Hematopoietic multipotent progenitor cell treated with erythropoietin and hydrocortisone succinate and interleukin-3 and kit ligand, for 4 days (in vitro differentiated cells): ENCODE measurements around the gene CCSAP.
"Not testable (repeated sequence)": the region's sequence is repeated elsewhere in the genome, so short reads cannot be mapped to it uniquely, and the experiment has no call there.

Experiments
- DNase-seq: peaks from one replicate; pipeline ENCODE4 v3.0.0-alpha.2; 2015

The CCSAP gene

DNA sequence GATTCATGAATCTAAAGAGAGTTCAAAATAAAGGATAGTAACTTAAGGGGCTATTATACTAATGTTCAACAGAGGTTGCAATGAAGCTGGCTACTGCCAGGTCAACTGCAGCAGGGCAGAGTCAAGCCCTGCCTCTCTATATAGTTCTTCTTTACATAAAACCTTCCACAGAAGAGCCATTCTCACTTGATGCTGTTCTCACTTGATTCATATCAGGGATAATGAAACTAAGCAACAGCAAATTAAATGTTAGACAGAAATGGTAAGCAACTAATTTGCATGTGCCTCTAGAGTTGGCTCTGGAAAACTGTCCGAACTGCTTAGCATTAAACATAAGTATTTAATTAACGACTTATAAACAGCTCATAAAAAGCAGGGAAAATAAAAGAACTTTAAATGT, 17.4 kb downstream of the CCSAP start:
- no peak for DNase-seq

DNA sequence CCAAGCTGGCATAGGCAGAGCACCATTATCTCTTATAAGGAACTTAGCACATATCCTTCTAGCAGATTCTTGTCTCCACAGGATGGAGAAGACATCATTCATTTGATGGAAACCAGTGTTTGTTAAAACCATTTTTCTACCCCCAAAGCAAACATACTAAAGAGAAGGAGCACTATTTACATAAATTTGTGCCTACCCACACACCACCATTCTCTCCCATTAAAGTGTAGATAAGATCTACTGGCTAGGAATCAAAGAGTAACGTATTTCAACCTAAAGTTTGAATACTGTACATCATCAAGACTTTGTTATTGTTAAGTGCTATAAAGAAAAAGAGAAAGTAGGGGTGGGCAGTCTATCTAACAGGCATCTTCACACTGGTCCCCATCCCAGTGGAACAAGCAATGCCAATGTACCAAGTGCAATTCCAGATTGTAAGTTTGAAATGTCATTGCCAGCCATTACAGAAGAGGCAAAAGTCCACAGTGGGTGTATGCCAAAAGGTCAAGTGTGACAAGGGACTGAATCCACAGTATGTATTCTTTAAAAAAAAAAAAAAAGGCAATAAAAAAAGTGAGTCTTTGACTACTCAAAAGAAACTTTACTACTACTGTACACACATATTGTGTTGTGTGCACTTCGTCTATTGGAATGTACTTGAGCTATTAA, 18.8 kb downstream of the CCSAP start:
- DNase-seq = no peak

DNA sequence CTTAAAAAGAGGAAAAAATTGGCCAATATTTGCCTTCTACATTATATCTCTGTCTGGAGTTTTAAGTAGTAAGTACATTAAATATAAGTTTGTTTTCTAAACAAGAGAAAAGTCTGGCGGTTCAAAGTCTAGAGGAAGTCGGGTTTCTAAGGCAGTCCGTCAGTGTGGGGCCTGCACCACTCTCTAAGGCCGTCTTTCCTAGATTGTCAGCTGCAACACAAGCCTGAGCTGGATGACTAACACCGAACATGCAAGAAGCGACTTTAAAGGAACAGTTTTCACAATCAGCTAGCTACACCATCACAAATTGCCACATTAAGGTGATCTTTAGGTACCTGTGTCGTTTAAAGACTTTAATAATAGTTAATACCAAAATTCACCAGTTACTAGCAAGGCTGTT, 19.6 kb downstream of the CCSAP start:
- no peak for DNase-seq

DNA sequence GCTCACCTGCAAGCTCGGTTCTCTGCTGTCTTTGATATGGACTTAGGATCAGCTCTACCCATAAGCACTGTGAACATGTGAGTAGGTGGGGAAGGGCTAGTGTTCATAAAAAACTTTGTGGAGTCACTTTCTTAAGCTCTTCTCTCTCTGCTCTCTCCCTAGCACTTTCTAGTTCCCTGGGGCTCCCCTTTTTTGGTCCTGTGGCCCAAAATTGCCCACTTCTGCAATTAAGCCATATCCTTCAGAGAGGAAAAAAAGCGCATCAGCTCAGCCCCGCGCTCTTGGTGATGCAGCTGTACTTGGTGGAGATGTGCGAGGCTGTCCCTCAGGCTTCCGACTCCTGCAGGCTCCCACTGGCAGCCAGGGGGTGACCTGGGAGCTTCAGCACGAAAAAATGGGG, 23.4 kb downstream of the CCSAP start:
- no peak for DNase-seq

DNA sequence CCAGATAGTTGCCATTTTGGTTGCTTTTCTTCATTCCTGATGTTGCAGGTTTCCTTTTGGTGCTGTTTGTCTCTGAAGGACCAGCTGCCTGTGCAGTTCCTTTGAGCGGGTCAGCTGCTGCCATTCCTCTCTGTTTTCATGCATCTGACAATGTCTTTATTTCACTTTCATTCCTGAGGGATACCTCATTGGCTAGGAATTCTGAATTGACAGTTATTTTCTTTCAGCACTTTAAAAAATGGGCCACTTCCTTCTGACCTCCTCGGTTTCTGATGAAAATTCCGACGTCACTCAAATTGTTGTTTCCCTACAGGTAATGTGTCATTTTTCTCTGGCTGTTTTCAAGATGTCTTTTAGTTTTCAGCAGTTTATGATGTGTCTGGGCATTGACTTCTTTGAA, 24.8 kb downstream of the CCSAP start:
- no peak for DNase-seq

DNA sequence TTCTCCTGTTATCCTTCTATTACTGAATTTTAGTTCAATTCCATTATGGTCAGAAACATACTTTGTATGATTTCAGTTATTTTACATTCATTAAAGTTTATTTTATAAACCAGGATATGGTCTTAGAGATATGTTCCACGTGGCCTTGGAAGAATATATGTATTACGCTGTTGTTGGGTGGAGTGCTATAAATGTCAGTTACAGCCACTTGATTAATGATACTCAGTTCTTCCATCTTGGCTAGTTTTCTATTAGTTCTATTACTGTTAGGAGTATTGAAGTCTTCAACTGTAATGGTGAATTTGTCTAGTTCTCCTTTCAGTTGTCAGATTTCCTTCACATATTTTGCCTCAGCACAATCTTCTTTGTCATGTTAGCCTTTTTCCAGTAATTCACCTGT, 26.7 kb downstream of the CCSAP start:
- no peak for DNase-seq

DNA sequence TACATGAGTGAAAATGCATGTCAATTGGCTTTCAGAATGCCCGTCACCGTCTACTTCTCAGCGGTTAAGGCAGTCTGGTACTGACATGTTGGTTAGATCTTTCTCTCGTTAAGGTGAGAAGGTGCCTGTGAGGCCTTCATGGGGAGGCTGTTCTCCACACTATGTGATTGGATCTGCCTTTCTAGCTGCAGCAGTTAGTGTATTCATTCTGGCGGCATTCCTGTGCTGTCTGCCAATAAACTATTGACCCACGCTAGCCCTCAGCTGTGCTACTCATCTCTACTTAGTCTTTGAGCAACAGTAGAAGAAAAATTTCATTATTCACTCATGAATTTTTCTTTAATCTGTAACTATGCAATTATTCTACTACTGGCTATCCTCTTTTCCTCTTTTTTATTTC, 32.0 kb downstream of the CCSAP start:
- DNase-seq = no peak

DNA sequence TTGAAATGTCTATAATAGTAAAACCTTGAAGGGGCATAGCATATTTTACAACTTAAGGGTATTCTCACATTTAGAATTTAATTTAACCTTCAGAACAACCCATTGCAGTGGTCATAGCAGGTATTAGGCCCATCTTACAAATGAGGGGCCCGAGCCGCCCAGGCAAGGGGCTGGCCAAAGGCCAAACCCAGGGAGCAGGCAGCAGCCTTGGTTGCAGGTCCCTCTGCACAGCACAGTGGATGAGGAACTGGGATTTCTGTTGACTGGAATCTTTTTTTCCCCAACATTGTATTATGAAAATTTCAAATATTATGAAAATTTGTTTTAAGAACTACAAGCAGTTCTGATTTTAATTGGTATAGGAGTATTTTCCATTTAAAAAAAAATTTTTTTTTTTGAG, 33.2 kb downstream of the CCSAP start:
- no peak for DNase-seq

DNA sequence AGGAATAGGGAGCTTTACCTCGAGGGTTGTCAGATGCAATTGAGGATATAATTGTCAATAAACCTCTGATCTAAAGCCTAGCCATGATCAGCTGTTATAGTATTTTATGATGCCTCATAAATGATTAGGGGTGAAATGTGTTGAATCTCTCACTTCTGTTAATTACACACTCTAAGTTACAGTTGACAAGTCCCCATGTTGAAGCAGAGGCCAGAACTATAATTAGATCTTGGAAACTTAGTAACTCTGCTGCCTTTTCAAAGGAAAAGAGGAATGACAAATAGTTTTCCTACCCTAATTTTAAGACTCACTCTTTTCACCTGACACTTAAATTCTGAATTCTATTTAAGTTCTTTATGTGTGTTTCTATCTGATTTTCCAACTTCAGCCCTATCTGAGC, 33.8 kb downstream of the CCSAP start:
- DNase-seq = no peak

DNA sequence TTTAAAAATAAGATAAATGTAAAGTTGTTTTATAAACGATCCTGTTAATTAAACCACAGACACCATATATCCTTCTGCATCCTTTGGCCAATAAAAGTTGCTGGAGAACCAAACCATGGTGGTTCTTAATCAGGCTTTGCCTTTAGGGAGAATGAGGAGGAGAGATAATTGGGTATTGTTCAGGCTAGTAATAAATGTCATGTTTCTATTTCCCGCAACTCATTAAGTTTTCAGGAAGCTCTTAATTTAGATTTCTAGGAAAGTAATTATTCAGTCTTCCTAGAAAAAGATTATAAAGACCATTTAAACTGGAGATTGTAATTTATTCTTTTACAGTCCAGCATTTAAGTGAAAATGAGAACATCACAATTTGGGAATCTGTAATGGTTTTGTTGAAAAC, 37.5 kb downstream of the CCSAP start:
- DNase-seq = peak; percentile 22

DNA sequence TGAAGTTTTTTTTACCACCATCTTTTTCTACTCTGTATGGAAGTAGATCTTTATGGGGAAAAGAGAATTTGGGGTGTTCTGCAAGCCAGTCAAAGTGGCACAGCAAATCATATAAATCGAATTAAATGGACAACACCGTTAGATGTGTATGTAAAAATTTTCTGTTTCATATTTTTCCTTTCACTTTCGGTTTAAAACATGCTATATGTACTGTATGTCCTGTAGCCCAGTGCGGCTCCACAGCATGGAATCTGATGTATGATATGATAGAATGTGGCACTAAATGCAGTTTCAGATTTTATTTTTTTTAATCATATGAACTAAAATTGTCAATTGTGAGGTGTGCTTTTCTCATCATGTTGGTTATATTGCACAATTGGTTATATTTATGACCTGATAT, 39.0 kb downstream of the CCSAP start:
- DNase-seq = no peak

DNA sequence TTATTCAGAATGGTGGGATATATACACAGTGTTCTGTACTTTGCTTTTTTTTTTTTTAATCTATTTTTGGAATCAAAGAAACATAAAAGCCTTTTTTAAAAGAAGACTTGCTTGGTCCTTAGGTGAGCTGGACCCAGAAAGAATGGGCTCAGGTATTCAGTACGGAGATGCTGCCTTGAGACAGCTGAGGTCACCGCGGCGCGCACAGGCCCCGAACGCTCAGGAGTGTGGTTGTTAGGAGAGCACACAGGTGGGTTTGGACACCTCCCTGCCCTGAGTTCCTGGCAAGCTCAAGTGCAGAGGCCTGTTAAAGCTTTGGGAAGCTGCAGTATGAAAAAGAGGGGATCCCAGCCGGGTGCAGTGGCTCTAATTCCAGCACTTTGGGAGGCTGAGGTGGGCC, 40.1 kb downstream of the CCSAP start:
- no peak for DNase-seq

DNA sequence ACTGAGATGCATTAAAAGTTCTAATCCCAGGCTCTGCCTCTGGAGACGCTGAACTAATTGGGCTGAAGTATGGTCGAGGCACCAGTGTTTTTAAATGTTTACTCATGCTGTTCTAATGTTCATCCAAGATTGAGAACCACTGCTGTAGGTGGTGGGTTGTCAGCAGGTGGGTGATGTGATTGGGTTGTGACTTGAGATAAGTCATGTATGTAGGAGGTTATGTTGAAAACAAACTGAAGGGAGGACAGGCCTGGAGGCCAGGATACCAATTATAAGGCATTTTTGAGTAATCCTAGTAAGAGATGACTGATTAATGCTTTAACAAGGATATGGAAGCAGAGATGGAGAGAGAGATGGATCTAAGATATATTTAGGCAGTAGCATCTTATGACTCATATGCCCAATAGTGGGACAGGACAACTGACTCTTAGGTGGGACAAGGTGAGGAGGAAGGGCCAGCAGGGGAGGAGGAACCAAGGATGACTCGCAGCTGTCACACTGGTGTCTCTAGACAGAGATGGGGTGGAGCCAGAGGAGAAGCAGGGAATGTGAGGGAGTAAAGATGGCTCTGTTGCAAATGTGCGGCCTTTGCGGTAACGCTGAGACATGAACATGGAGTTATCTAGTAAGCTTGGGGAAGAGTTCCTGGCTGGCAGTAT, 42.6 kb downstream of the CCSAP start:
- no peak for DNase-seq

DNA sequence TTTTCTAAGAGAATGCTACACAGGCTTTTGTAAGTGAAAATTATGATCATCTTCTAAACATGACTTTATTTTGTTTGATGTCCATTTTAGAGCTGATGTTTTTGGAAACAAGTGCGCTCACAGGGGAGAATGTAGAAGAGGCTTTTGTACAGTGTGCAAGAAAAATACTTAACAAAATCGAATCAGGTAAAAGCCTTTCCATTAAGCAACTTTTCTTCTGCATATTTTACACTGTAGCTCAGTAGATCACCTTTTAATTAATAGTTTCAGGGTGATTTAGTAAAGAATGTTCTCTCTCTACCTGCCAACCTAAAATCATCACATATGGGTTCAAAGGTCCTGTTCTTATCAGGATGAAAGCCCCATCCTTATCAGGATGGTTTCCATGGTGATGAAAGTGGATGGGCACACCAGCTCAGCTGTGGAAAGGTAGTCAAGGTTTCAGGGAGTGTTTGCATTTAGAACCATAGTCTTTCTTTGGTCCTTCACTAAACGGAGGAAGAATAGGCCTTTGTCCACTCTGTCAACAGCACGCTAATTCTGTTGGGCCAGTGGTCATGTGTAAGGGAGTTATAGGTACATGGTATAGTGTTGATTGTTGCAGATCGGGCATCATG, 43.9 kb downstream of the CCSAP start:
- DNase-seq = no peak

DNA sequence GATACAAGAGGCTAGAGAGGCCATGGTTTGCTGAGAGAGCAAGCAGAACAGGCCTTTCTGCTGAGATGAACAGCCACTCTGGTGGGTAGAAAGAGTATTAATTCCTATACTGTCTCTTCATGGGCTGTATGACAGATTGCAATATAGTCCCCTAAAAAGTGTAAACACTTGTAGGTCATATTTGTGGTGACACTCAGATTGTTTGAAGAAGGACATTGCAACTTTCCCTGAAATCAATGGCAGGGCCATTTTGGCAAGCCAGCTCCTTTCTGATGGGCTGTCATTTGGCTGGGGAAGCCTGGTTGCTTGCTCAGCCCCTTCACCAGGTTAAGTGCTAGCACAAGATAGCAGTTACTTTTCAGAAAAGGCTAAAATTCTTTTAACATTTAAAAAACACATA, 44.4 kb downstream of the CCSAP start:
- DNase-seq = no peak

DNA sequence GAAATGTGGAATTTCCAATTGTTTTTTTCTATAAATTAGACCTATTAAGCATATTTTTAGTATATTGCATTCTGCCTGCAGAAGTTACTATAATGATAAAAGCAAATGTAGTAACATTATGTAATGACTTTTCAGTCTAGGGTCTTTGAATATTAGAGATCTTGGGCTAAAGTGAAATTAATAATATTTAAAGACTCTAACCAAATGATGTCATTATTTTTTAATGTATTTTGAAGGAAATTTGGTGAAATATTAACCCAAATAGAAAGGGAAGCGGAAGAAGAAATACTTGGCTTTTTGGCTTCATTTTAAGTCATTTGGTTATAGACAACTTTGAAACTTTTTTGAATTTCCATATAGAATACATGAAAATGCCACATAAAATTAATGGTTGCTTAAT, 45.1 kb downstream of the CCSAP start:
- DNase-seq = no peak

DNA sequence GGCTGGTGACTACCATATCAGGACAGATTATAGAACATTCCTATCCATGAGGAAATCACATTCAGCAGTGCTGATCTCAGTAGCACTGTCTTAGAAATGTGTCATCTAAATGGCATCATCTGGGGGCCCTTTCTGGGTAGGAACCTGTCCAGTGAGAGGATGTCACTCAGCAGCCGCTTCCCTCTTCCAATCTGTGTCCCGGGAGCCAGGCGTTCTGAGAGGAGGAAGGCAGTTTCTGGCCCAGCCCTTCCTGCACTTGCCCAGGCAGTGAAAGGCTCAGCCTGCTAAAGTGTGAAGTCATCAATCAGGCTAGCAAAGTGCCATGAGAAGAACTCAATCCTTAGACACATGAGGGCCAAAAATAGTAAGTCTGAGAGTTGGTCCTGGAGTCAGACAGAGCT, 46.3 kb downstream of the CCSAP start:
- DNase-seq = no peak

DNA sequence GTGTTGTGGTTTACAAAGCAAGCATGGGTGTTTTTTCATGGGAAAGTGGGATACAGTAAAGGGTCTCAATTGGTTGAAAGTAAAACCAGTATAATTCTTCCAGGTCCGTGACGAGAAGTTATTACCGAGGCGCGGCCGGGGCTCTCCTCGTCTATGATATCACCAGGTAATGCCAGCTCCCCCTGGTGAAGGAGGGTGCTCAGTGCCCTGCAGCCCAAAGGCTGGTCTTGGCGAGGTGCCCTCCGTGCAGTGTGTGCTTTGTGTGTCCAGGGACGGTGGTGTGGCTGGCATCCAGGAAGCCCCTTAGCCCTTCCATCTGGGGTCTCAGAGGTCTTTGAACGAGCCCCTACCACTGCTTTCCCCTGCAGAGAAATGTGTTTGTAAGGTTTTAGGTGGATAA, 47.1 kb downstream of the CCSAP start:
- no peak for DNase-seq

DNA sequence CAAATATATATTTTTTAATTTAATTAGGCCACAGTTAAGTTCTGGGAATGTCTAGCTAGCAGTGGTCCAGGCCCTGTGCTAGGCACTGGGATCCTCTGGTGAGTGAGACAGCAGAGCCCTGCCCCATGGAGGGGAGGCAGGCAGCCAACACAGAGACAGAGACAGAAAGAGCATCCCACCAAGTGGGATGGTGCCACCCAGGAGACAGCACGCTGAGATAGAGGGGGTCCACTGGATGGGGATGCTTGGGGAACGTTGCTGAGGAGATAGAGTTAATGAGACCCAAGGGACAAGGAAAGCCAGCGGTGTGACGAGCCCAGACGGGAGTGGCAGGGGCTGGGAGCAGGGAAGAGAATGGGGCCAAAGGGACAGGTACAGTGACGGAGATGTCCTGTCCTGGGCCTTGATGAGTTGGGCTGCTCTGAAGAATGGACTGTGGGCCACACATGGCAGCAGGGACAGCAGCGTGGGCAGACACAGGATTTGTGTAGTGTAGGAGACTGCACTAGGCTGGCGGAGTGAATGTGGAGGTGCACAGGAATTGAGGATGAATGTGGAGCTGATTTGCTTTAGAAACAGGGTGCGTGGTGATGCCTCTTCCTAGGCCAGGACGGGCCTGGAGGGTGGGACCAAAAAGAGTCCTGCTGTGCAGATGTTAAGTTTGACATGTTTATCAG, 49.2 kb downstream of the CCSAP start:
- no peak for DNase-seq

DNA sequence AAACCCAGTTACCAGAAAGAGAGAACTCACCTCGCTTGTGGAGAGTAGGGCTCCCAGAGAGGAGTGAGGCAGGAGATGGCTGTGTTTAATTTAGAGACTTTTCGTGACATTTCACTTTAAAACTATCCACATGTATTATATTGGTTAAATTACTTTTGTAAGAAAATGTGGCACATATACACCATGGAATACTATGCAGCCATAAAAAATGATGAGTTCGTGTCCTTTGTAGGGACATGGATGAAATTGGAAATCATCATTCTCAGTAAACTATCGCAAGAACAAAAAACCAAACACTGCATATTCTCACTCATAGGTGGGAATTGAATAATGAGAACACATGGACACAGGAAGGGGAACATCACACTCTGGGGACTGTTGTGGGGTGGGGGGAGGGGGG, 51.2 kb downstream of the CCSAP start:
- not testable (repeated sequence) for DNase-seq

DNA sequence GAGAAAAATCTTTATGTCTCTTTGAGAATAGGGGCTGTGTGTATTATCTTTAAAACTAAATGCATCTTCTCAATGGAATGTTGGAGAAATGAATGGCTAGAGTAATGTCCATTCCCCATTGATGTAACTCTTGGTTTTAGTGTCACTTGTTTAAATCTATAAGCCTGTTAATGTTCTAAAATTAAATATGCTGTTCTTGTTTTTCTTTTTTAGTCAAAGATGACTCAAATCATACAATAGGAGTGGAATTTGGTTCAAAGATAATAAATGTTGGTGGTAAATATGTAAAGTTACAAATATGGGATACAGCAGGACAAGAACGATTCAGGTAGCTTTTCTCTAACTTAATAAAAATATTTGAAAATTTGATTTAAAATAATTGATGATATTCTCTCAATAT, 54.3 kb downstream of the CCSAP start:
- no peak for DNase-seq

DNA sequence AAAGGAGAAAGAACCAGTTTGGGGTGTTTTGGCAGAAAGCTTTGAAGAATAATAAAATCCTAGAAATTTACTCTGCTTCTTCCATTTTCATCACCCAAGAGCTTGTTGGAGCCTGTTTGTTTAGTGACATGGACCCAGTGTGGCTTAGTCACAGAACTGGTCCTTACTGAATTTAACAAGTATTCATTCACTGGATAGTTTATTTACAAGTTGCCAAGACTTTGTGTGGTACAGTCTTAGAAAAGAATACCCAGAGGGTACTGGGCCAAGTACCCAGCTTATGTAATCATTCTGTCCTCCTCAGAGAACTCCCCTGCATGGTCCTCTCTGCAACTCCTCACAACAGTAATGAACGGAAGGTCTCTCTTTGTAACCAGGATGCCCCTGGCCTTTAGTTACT, 55.6 kb downstream of the CCSAP start:
- no peak for DNase-seq

DNA sequence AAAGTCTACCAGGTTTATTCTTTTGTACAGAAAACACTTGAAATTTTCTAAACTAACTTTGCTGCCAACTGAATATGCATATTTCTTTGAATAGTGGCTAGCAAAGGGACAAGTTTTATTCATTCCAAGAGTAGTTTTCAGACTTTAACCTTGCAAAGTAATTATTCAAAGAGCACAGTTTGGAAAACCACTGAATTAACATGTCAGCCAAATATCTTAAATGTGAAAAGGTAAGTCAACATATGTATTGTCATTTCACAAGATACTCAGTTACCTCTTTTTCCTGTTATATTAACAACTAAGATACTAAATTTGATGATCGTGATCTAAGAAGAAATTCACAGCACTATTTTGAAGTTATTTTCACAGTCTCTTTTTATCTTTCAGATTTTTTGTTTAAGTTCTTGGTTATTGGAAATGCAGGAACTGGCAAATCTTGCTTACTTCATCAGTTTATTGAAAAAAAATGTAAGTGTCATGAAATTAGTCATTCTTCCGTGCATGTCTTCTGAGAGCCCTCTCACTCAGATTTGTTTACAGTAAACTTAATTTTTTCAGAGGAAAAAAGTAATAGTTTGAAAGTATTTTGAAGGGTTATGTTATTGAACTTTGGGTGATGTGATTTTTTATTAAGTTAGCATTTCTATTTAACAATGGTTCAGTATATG, 56.6 kb downstream of the CCSAP start:
- no peak for DNase-seq

DNA sequence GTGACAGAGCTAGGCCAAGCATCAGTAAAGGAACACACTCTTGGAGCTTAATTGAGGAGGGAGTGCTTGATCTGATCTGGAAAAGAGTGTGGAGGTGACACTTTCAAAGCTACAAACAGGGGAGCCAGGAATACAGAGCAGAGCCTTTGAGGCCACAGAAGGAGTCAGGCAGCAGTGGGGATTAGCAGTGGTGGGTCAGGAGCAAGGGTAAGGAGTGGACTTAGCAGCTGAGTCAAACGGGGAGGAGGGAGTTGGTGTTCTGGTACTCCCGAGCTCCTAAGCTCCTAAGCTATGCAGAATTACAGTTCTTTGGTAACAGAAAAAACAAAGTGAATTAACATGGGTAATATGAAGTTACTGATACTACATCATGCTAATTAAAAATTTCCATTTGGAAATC, 57.4 kb downstream of the CCSAP start:
- DNase-seq = no peak
